SU-DHL-6 (cell line): ENCODE measurements around the gene EXOC6B.

ENCODE experiments used
- EZH2phosphoT487 ChIP-seq: fragments of 200-600 bp; sonication (generic), shearing (Covaris generic); conservative IDR thresholded peaks from 2 replicates; pipeline ENCODE4 v1.6.1; 2018; ENCODE audit warnings: mild to moderate bottlenecking, antibody characterized with exemption, low read length, moderate library complexity, mixed read lengths
- TF ChIP-seq, protein P1 (sequence below): fragments of 200-600 bp; sonication (generic); IDR thresholded peaks from one replicate; pipeline ENCODE4 v1.5.1; 2017; ENCODE audit warnings: antibody characterized with exemption, mild to moderate bottlenecking, low read length, moderate library complexity; ENCODE audit not compliant: insufficient read depth, poor library complexity, severe bottlenecking

DNA sequence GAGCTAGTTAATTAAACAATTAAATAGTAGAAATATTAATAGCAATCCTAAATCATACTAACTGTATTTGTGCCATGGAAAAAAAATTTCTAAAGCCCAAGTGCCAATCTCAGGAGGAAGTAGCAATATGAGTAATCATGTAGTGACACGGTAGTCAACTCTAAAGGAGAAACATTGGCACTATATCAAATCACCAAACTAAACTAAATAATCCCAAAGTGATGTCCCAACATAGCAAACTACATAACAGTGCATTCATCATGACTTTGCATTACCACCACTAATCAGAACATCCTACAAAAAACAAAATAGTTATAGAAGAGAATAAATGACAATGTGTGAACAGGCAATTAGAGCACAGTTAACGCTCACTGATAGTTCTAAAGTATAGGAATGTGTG lies 195.1 kb downstream of the EXOC6B start:
- TF ChIP-seq, protein P1, sequence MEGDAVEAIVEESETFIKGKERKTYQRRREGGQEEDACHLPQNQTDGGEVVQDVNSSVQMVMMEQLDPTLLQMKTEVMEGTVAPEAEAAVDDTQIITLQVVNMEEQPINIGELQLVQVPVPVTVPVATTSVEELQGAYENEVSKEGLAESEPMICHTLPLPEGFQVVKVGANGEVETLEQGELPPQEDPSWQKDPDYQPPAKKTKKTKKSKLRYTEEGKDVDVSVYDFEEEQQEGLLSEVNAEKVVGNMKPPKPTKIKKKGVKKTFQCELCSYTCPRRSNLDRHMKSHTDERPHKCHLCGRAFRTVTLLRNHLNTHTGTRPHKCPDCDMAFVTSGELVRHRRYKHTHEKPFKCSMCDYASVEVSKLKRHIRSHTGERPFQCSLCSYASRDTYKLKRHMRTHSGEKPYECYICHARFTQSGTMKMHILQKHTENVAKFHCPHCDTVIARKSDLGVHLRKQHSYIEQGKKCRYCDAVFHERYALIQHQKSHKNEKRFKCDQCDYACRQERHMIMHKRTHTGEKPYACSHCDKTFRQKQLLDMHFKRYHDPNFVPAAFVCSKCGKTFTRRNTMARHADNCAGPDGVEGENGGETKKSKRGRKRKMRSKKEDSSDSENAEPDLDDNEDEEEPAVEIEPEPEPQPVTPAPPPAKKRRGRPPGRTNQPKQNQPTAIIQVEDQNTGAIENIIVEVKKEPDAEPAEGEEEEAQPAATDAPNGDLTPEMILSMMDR, result no peak
- TF ChIP-seq EZH2phosphoT487, result no peak
